Endothelial cell of umbilical vein (primary cell): ENCODE data around the gene METTL8. TPM values are rescaled to one million over a fixed set of nuclear protein-coding genes. Genes with fewer than 3 reads are reported as not detected.

ENCODE experiments used
- BruUV-seq: library from RNA; stranded (reverse); fragments of 400-500 nt; replicated peaks from 2 replicates; lab custom pipeline; 2021; lab: Mats Ljungman, UMichigan
- CTCF ChIA-PET: fragments of 300-600, 350-600 bp; sonication (Branson Sonifier 250); formaldehyde crosslinking; loops from one replicate; lab custom pipeline; 2021; ENCODE audit warnings: antibody characterized with exemption, inconsistent platforms; lab: Charles Lee
- POLR2A ChIA-PET: fragments of 300-600, 350-600 bp; sonication (Branson Sonifier 250); formaldehyde crosslinking; loops from one replicate; lab custom pipeline; 2021; ENCODE audit warnings: antibody characterized with exemption, inconsistent platforms; lab: Charles Lee
- DNase-seq: peaks from one replicate; pipeline ENCODE4 v3.0.0-alpha.2; 2011; ENCODE audit warnings: low read depth, low spot score
- FAIRE-seq: peaks from 2 replicates; lab custom pipeline; 2011; peaks lifted over from hg19 to GRCh38; lab: Jason Lieb, UNC
- H2AFZ ChIP-seq: 2 replicates; pipeline ENCODE4 v1.6.0; 2012; ENCODE audit warnings: low read depth, low read length, control low read depth, inconsistent platforms
- H3K27ac ChIP-seq: 2 replicates; pipeline ENCODE4 v1.5.1; 2011; ENCODE audit warnings: low read depth, mild to moderate bottlenecking, control low read depth, low read length, moderate library complexity; ENCODE audit not compliant: insufficient read depth
- H3K27me3 ChIP-seq, 2 experiments: 2 replicates each; pipeline versions ENCODE4 v1.6.0 to v1.6.1; 2011; ENCODE audit warnings: low read length in 2 of 2, mixed read lengths in 1 of 2; ENCODE audit not compliant: control insufficient read depth in 2 of 2, insufficient read depth in 2 of 2
- H3K36me3 ChIP-seq, 2 experiments: 2 replicates in 1 of 2; 3 replicates in 1 of 2; pipeline ENCODE4 v1.5.1; 2011; ENCODE audit warnings: low read length in 2 of 2, mild to moderate bottlenecking in 1 of 2, moderate library complexity in 1 of 2; ENCODE audit not compliant: control insufficient read depth in 2 of 2, insufficient read depth in 2 of 2; ENCODE audit errors: extremely low read depth in 1 of 2
- H3K4me1 ChIP-seq: 3 replicates; pipeline ENCODE4 v1.5.1; 2011; ENCODE audit warnings: mild to moderate bottlenecking, low read length; ENCODE audit not compliant: control insufficient read depth, insufficient read depth; ENCODE audit errors: extremely low read depth
- H3K4me2 ChIP-seq: 2 replicates; pipeline ENCODE4 v1.6.1; 2011; ENCODE audit warnings: low read length, control low read depth, mixed read lengths; ENCODE audit not compliant: insufficient read depth
- H3K4me3 ChIP-seq, 3 experiments: fragments of 200-600 bp in 1 of 3; sonication (generic), shearing (Covaris generic) in 1 of 3; replicated peaks in 1 of 3; 2 replicates each; pipeline ENCODE4 v1.5.1; 2011 to 2016; ENCODE audit warnings: control low read depth in 3 of 3, low read length in 3 of 3, mild to moderate bottlenecking in 2 of 3, inconsistent platforms in 1 of 3, low read depth in 1 of 3, moderate library complexity in 1 of 3; ENCODE audit not compliant: insufficient read depth in 1 of 3
- H3K79me2 ChIP-seq: 2 replicates; pipeline ENCODE4 v1.6.0; 2012; ENCODE audit warnings: low read length, inconsistent platforms; ENCODE audit not compliant: control insufficient read depth, insufficient read depth
- H3K9ac ChIP-seq: replicated peaks from 2 replicates; pipeline ENCODE3; 2011; ENCODE audit warnings: low read length, control low read depth; ENCODE audit not compliant: insufficient read depth; ENCODE audit errors: extremely low read depth
- H3K9me1 ChIP-seq: replicated peaks from 3 replicates; pipeline ENCODE4 v1.6.0; 2011; ENCODE audit warnings: mild to moderate bottlenecking, low read length; ENCODE audit not compliant: control insufficient read depth, insufficient read depth; ENCODE audit errors: extremely low read depth
- H3K9me3 ChIP-seq: replicated peaks from 2 replicates; pipeline ENCODE4 v1.5.1; 2012; ENCODE audit warnings: low read length, inconsistent platforms; ENCODE audit not compliant: control insufficient read depth, insufficient read depth
- H4K20me1 ChIP-seq: replicated peaks from 2 replicates; pipeline ENCODE3; 2011; ENCODE audit warnings: mild to moderate bottlenecking, low read length; ENCODE audit not compliant: control insufficient read depth, insufficient read depth; ENCODE audit errors: extremely low read depth
- CTCF ChIP-seq, 2 donors: IDR thresholded peaks; 1 replicate in 1 of 2; 2 replicates in 1 of 2; pipeline ENCODE4 v1.5.1; 2011; ENCODE audit warnings: low read length in 2 of 2, mild to moderate bottlenecking in 2 of 2, moderate library complexity in 2 of 2, control low read depth in 1 of 2, inconsistent platforms in 1 of 2, low read depth in 1 of 2; ENCODE audit not compliant: insufficient read depth in 1 of 2; ENCODE audit errors: extremely low read depth in 1 of 2
- EZH2 ChIP-seq: IDR thresholded peaks from 2 replicates; pipeline ENCODE4 v1.6.1; 2012; ENCODE audit warnings: borderline replicate concordance, low read depth, mild to moderate bottlenecking, moderate library complexity, low read length, inconsistent platforms; ENCODE audit not compliant: severe bottlenecking
- FOS ChIP-seq: IDR thresholded peaks from 2 replicates; pipeline ENCODE4 v1.6.1; 2011; ENCODE audit warnings: mild to moderate bottlenecking, low read length, moderate library complexity, borderline replicate concordance; ENCODE audit not compliant: insufficient read depth
- GATA2 ChIP-seq: IDR thresholded peaks from 2 replicates; pipeline ENCODE4 v1.7.0; 2011; ENCODE audit warnings: low read depth, mild to moderate bottlenecking, moderate library complexity, mixed read lengths, low read length; ENCODE audit not compliant: insufficient read length, insufficient read depth
- JUN ChIP-seq: IDR thresholded peaks from 2 replicates; pipeline ENCODE4 v1.6.1; 2011; ENCODE audit warnings: borderline replicate concordance, low read depth; ENCODE audit not compliant: insufficient read length, insufficient read depth
- MAX ChIP-seq: IDR thresholded peaks from 2 replicates; pipeline ENCODE4 v1.6.1; 2011; ENCODE audit not compliant: insufficient read depth, insufficient read length
- MYC ChIP-seq: IDR thresholded peaks from one replicate; pipeline ENCODE4 v1.6.1; 2011; ENCODE audit warnings: mild to moderate bottlenecking, low read depth, low read length
- POLR2A ChIP-seq: IDR thresholded peaks from 2 replicates; pipeline ENCODE4 v1.6.1; 2012; ENCODE audit warnings: low read depth, mild to moderate bottlenecking, control low read depth, low read length
- POLR2AphosphoS5 ChIP-seq: IDR thresholded peaks from 2 replicates; pipeline ENCODE4 v1.6.1; 2012; ENCODE audit warnings: low read depth, mild to moderate bottlenecking, control low read depth, low read length, moderate library complexity; ENCODE audit not compliant: insufficient read depth
- dilution Hi-C: fragments of 300-500 bp; cut with MboI; formaldehyde crosslinking; loops from one replicate; pipeline ENCODE4 v1.15.0; 2019; ENCODE audit warnings: low sequenced_read_pairs; ENCODE audit not compliant: extremely low pct_ligation_motif_present
- intact Hi-C: fragments of 100-400 bp; cut with micrococcal nuclease; formaldehyde crosslinking; loops from one replicate; pipeline ENCODE4 v1.10.0; 2022
- polyA plus RNA-seq, 4 experiments: library from polyadenylated mRNA; depleted of rRNA in 3 of 4; stranded (reverse) in 3 of 4; unstranded in 1 of 4; fragments of >200 nt; gene quantifications; 2 replicates each; pipeline versions ENCODE4 v1.2.1 to v1.2.3, GENCODE V29; 2011 to 2012; ENCODE audit warnings: missing spikeins in 1 of 4
- total RNA-seq: library from RNA; stranded (reverse); gene quantifications from 2 replicates; pipeline ENCODE4 v1.2.3, GENCODE V29; 2021

Gene METTL8
- total and polyA plus RNA-seq, 2 donors (not counting 3 experiments of a cell fraction or from before 2014, with no cell fraction given): 7.0 to 20.2 TPM

- Histone ChIP-seq H3K27ac (no peak overlapping the region), H3K4me2 (no peak overlapping the region), H3K27me3 (no peaks in the 10 kb centered on the region), H3K79me2 (no peaks in the 10 kb centered on the region), H3K4me3 (no peak overlapping the region), H3K9me1 (no peaks in the 10 kb centered on the region), H2AFZ (no peak overlapping the region), H3K4me1 (no peaks in the 10 kb centered on the region), H3K9me3 (no peaks in the 10 kb centered on the region), H3K9ac (no peak overlapping the region), H3K36me3 (no peaks in the 10 kb centered on the region), H4K20me1 (no peaks in the 10 kb centered on the region)
- dilution Hi-C loops: no loop called here
- no TSS peak for BruUV-seq
- intact Hi-C loops: no loop called here
- ChIA-PET POLR2A (no interaction called here), CTCF (interaction anchor here (1.5 kb wide), 1 partner anchor 18 kb away, joined by 4 read pairs; no protein-coding TSS in a partner anchor)
- TF ChIP-seq JUN (no peak), POLR2AphosphoS5 (no peak), CTCF (IDR thresholded peaks at IDR 0.05; ENCODE audit: extremely low read depth in 1 of 2, insufficient read depth in 1 of 2, low read depth in 1 of 2, low read length in 2 of 2) (no peak), POLR2A (no peak), MYC (no peak), FOS (no peak), GATA2 (no peak), MAX (no peak), EZH2 (no peak)
- DNase-seq (no peak), FAIRE-seq (no peak)
These were observed 153.6 kb downstream of the METTL8 start for GRCh38 chr2:171279983-171280790.
